ENCODE results near the gene WDFY4. TPM values are rescaled to one million over a fixed set of nuclear protein-coding genes. Genes with fewer than 3 reads are reported as not detected.

The WDFY4 gene
- total and polyA plus RNA-seq, 4 donors, result 0.57 to 7.1 (median 2.0) TPM

DNA sequence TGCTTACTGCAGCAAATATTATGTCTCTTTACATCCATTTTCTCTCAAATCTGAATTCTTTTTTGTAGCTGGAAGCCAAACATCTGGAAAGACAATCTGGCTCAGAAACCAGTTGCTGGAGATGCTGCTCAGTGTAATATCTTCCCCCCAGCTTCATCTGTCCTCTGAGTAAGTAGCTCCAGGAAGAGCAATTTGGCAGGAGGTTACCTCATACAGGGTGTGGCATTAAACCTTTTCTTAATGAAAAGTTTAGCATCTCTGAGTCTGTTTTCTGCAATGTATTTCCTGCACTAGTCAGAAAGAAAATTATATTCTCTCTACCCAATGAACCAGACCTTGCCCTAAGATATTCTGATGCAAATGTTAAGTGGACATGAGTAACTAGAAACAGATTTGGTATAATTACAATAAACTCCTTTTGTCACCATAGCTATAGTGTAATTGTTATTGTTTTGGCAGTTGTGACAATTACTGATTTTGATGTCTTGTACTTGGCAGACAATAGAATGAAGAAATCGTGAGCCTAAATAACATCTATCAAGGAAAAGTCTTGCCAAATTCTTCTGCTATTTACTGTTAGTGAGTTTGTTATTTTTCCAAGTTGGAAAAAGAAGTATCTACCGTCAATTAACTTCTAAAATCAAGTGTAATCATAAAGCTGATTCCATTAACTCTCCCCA, 123.3 kb downstream of the WDFY4 start (continued):
- TF ChIP-seq, protein P1, sequence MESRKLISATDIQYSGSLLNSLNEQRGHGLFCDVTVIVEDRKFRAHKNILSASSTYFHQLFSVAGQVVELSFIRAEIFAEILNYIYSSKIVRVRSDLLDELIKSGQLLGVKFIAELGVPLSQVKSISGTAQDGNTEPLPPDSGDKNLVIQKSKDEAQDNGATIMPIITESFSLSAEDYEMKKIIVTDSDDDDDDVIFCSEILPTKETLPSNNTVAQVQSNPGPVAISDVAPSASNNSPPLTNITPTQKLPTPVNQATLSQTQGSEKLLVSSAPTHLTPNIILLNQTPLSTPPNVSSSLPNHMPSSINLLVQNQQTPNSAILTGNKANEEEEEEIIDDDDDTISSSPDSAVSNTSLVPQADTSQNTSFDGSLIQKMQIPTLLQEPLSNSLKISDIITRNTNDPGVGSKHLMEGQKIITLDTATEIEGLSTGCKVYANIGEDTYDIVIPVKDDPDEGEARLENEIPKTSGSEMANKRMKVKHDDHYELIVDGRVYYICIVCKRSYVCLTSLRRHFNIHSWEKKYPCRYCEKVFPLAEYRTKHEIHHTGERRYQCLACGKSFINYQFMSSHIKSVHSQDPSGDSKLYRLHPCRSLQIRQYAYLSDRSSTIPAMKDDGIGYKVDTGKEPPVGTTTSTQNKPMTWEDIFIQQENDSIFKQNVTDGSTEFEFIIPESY (IDR thresholded peaks at IDR 0.05), result no peak
- TF ChIP-seq EGR1 (IDR thresholded peaks at IDR 0.05; ENCODE audit: low read depth in 2 of 2) (no peak), JUND (IDR thresholded peaks at IDR 0.05) (no peak)

DNA sequence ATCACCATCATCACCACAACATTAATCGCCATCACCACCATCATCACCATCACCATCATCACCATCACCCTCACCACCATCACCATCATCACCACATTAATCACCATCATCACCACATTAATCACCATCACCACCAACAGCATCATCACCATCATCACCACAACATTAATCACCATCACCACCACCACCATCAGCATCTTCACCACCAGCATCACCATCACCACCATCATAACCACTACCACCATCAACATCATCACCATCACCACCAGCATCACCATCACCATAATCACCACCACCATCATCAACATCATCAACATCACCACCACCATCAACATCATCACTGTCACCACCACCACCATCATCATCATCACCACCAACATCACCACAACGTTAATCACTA, 124.6 kb downstream of the WDFY4 start:
- Histone ChIP-seq H3K27me3 (ENCODE audit: control insufficient read depth in 4 of 4, insufficient read depth in 4 of 4, low read length in 3 of 4) (peaks cover 0 to 3% (median 0%) of the 10 kb centered on the region in 4 donors), H3K27ac (ENCODE audit: low read depth in 1 of 2, low read length in 2 of 2) (no peak overlapping the region), H3K36me3 (ENCODE audit: control insufficient read depth in 4 of 4, insufficient read depth in 3 of 4, low read depth in 1 of 4, low read length in 3 of 4) (no peaks in the 10 kb centered on the region), H3K4me1 (ENCODE audit: control insufficient read depth in 4 of 4, insufficient read depth in 4 of 4, low read length in 3 of 4) (no peaks in the 10 kb centered on the region), H3K4me3 (ENCODE audit: low read depth in 1 of 3, low read length in 3 of 3) (no peak overlapping the region), H3K9ac (ENCODE audit: low read depth in 1 of 2, low read length in 2 of 2) (no peak overlapping the region), H3K9me3 (ENCODE audit: control insufficient read depth in 4 of 4, low read length in 3 of 4) (no peaks in the 10 kb centered on the region)
- DNase-seq (ENCODE audit: low spot score), result no peak
- 81% methylated on average over 2 of the region's 2 CpGs for WGBS
- no peak for TF ChIP-seq JUND (IDR thresholded peaks at IDR 0.05)
- TF ChIP-seq NR2F2 (IDR thresholded peaks at IDR 0.05), result no peak
- TF ChIP-seq SP1 (IDR thresholded peaks at IDR 0.05), result no peak
- TF ChIP-seq, protein P2, sequence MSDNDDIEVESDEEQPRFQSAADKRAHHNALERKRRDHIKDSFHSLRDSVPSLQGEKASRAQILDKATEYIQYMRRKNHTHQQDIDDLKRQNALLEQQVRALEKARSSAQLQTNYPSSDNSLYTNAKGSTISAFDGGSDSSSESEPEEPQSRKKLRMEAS (IDR thresholded peaks at IDR 0.05), result no peak
- TF ChIP-seq FOXA2 (IDR thresholded peaks at IDR 0.05), result no peak
- no peak for TF ChIP-seq FOXA1 (IDR thresholded peaks at IDR 0.05)
- no peak for TF ChIP-seq RXRA (IDR thresholded peaks at IDR 0.05)
- TF ChIP-seq, protein P3, sequence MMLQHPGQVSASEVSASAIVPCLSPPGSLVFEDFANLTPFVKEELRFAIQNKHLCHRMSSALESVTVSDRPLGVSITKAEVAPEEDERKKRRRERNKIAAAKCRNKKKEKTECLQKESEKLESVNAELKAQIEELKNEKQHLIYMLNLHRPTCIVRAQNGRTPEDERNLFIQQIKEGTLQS (IDR thresholded peaks at IDR 0.05), result no peak
- no peak for TF ChIP-seq GABPA (IDR thresholded peaks at IDR 0.05 in 1 of 2, conservative IDR thresholded peaks at IDR 0.05 in 1 of 2)
- TF ChIP-seq YY1 (IDR thresholded peaks at IDR 0.05), result no peak
- TF ChIP-seq HNF4G (IDR thresholded peaks at IDR 0.05), result no peak
- TF ChIP-seq, protein P4, sequence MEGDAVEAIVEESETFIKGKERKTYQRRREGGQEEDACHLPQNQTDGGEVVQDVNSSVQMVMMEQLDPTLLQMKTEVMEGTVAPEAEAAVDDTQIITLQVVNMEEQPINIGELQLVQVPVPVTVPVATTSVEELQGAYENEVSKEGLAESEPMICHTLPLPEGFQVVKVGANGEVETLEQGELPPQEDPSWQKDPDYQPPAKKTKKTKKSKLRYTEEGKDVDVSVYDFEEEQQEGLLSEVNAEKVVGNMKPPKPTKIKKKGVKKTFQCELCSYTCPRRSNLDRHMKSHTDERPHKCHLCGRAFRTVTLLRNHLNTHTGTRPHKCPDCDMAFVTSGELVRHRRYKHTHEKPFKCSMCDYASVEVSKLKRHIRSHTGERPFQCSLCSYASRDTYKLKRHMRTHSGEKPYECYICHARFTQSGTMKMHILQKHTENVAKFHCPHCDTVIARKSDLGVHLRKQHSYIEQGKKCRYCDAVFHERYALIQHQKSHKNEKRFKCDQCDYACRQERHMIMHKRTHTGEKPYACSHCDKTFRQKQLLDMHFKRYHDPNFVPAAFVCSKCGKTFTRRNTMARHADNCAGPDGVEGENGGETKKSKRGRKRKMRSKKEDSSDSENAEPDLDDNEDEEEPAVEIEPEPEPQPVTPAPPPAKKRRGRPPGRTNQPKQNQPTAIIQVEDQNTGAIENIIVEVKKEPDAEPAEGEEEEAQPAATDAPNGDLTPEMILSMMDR (IDR thresholded peaks at IDR 0.05; ENCODE audit: low read depth, low read length, missing input control), result no peak
- TF ChIP-seq RAD21 (IDR thresholded peaks at IDR 0.05), result no peak
- TF ChIP-seq, protein P1 (IDR thresholded peaks at IDR 0.05), result no peak

Measured in liver (tissue), 9 donors.